ENCODE results near the gene MED23. TPM values are rescaled to one million over a fixed set of nuclear protein-coding genes. Genes with fewer than 3 reads are reported as not detected.

The MED23 gene
- polyA plus RNA-seq, 2 donors: 8.3 to 12.8 TPM

- Histone ChIP-seq H3K4me3 (ENCODE audit: low read depth in 1 of 2, low read length in 2 of 2) (no peak overlapping the region), H3K27ac (ENCODE audit: low read depth in 2 of 2, low read length in 1 of 2) (no peak overlapping the region), H3K36me3 (ENCODE audit: control insufficient read depth in 2 of 2, insufficient read depth in 2 of 2, low read length in 1 of 2) (no peaks in the 10 kb centered on the region), H3K9me3 (ENCODE audit: control insufficient read depth in 2 of 2, insufficient read depth in 1 of 2, low read depth in 1 of 2, low read length in 1 of 2) (no peaks in the 10 kb centered on the region), H3K27me3 (ENCODE audit: control insufficient read depth in 1 of 2, insufficient read depth in 2 of 2, low read length in 2 of 2) (no peaks in the 10 kb centered on the region), H3K4me1 (ENCODE audit: control insufficient read depth in 2 of 2, insufficient read depth in 2 of 2, low read length in 1 of 2) (no peaks in the 10 kb centered on the region)
- 31 to 38% methylated on average over 2 of the region's 2 CpGs for WGBS, 2 donors
Measured at GRCh38 chr6:131629651-131630050, 1.6 kb upstream of the MED23 start.

- Histone ChIP-seq H3K4me3 (ENCODE audit: low read depth in 1 of 2, low read length in 2 of 2) (peak overlapping the region in 1 of 2 donors; percentile 99), H3K36me3 (ENCODE audit: control insufficient read depth in 2 of 2, insufficient read depth in 2 of 2, low read length in 1 of 2) (peaks cover 4 to 5% of the 10 kb centered on the region in 2 donors), H3K27me3 (ENCODE audit: control insufficient read depth in 1 of 2, insufficient read depth in 2 of 2, low read length in 2 of 2) (no peaks in the 10 kb centered on the region), H3K27ac (ENCODE audit: low read depth in 2 of 2, low read length in 1 of 2) (no peak overlapping the region), H3K9me3 (ENCODE audit: control insufficient read depth in 2 of 2, insufficient read depth in 1 of 2, low read depth in 1 of 2, low read length in 1 of 2) (no peaks in the 10 kb centered on the region), H3K4me1 (ENCODE audit: control insufficient read depth in 2 of 2, insufficient read depth in 2 of 2, low read length in 1 of 2) (no peaks in the 10 kb centered on the region)
- WGBS, 2 donors: 25 to 43% methylated on average over 1 of the region's 1 CpG
Measured at GRCh38 chr6:131628726-131629125, 684 bp upstream of the MED23 start.

DNA sequence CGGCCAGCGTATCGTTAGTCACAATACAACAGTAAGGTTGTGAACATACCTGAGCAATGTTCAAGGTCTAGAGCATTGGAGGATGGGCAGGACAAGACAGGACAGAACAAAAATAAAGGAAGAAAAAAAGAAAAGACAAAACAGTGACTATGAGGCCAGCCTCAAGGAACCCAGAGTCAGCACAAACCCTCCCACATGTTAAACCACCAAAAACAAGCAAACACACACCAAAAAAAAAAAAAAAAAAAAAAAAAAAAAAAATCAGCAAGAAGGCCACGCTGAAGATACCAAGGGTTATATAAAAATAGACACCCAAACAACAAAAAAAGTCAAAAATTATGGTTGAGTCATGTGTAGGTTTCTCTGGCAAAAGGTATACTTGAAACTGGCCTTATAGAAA, 12.8 kb downstream of the MED23 start:
- no peak overlapping the region for H3K27ac ChIP-seq (ENCODE audit: low read depth in 2 of 2, low read length in 1 of 2)
- no peaks in the 10 kb centered on the region for H3K9me3 ChIP-seq (ENCODE audit: control insufficient read depth in 2 of 2, insufficient read depth in 1 of 2, low read depth in 1 of 2, low read length in 1 of 2)
- peaks cover 2 to 7% of the 10 kb centered on the region in 2 donors for H3K36me3 ChIP-seq (ENCODE audit: control insufficient read depth in 2 of 2, insufficient read depth in 2 of 2, low read length in 1 of 2)
- WGBS, 2 donors: 88 to 96% methylated on average over 4 of the region's 4 CpGs
- H3K27me3 ChIP-seq (ENCODE audit: control insufficient read depth in 1 of 2, insufficient read depth in 2 of 2, low read length in 2 of 2): no peaks in the 10 kb centered on the region
- H3K4me3 ChIP-seq (ENCODE audit: low read depth in 1 of 2, low read length in 2 of 2): no peak overlapping the region
- H3K4me1 ChIP-seq (ENCODE audit: control insufficient read depth in 2 of 2, insufficient read depth in 2 of 2, low read length in 1 of 2): no peaks in the 10 kb centered on the region

DNA sequence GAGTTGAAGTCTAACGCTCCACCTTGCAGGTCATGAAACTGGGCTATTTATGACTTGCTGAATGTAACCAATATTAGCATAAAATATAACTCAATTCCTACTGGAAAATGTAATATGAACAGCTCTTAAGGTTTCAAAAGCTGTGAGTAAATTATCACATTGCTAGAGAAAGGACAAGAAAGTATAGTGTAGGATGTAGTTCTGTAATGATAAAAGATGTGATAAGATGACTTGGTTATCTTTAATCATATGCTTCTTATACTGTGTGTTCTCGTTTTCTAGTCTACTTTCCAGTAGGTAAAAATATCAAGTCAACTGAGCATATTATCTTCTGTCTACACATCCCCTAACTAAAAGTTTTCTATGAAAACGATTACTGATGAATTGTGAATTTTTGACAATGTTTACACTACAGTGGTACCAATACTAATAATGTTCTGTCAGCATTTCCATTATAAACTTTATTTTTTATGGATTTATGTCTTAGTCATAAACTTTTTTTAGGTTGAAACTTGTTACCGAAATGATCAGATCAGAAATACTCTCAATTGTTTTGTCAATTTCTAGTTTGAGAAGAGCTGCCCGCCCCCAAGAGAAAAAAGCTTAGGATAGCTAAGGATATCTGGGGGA, 14.6 kb downstream of the MED23 start:
- Histone ChIP-seq H3K27ac (ENCODE audit: low read depth in 2 of 2, low read length in 1 of 2) (no peak overlapping the region), H3K4me1 (ENCODE audit: control insufficient read depth in 2 of 2, insufficient read depth in 2 of 2, low read length in 1 of 2) (no peaks in the 10 kb centered on the region), H3K27me3 (ENCODE audit: control insufficient read depth in 1 of 2, insufficient read depth in 2 of 2, low read length in 2 of 2) (no peaks in the 10 kb centered on the region), H3K36me3 (ENCODE audit: control insufficient read depth in 2 of 2, insufficient read depth in 2 of 2, low read length in 1 of 2) (peaks cover 4 to 14% of the 10 kb centered on the region in 2 donors), H3K4me3 (ENCODE audit: low read depth in 1 of 2, low read length in 2 of 2) (no peak overlapping the region), H3K9me3 (ENCODE audit: control insufficient read depth in 2 of 2, insufficient read depth in 1 of 2, low read depth in 1 of 2, low read length in 1 of 2) (no peaks in the 10 kb centered on the region)
- 85 to 89% methylated on average over 5 of the region's 5 CpGs for whole genome bisulfite sequencing, 2 donors

- no peak overlapping the region for H3K27ac ChIP-seq (ENCODE audit: low read depth in 2 of 2, low read length in 1 of 2)
- peaks cover 7% of the 10 kb centered on the region in 2 donors for H3K36me3 ChIP-seq (ENCODE audit: control insufficient read depth in 2 of 2, insufficient read depth in 2 of 2, low read length in 1 of 2)
- H3K4me1 ChIP-seq (ENCODE audit: control insufficient read depth in 2 of 2, insufficient read depth in 2 of 2, low read length in 1 of 2): no peaks in the 10 kb centered on the region
- H3K4me3 ChIP-seq (ENCODE audit: low read depth in 1 of 2, low read length in 2 of 2): no peak overlapping the region
- 82 to 89% methylated on average over 1 of the region's 1 CpG for WGBS, 2 donors
- no peaks in the 10 kb centered on the region for H3K27me3 ChIP-seq (ENCODE audit: control insufficient read depth in 1 of 2, insufficient read depth in 2 of 2, low read length in 2 of 2)
- H3K9me3 ChIP-seq (ENCODE audit: control insufficient read depth in 2 of 2, insufficient read depth in 1 of 2, low read depth in 1 of 2, low read length in 1 of 2): no peaks in the 10 kb centered on the region
Measured at GRCh38 chr6:131602781-131603312, 25.2 kb downstream of the MED23 start.

GRCh38 chr6:131600716-131601115, 27.3 kb downstream of the MED23 start:
- Histone ChIP-seq H3K9me3 (ENCODE audit: control insufficient read depth in 2 of 2, insufficient read depth in 1 of 2, low read depth in 1 of 2, low read length in 1 of 2) (no peaks in the 10 kb centered on the region), H3K27ac (ENCODE audit: low read depth in 2 of 2, low read length in 1 of 2) (no peak overlapping the region), H3K4me1 (ENCODE audit: control insufficient read depth in 2 of 2, insufficient read depth in 2 of 2, low read length in 1 of 2) (no peaks in the 10 kb centered on the region), H3K27me3 (ENCODE audit: control insufficient read depth in 1 of 2, insufficient read depth in 2 of 2, low read length in 2 of 2) (no peaks in the 10 kb centered on the region), H3K36me3 (ENCODE audit: control insufficient read depth in 2 of 2, insufficient read depth in 2 of 2, low read length in 1 of 2) (peaks cover 7 to 10% of the 10 kb centered on the region in 2 donors), H3K4me3 (ENCODE audit: low read depth in 1 of 2, low read length in 2 of 2) (no peak overlapping the region)
- WGBS, 2 donors: 85 to 88% methylated on average over 4 of the region's 4 CpGs

GRCh38 chr6:131597446-131597845, 30.6 kb downstream of the MED23 start:
- WGBS, 2 donors: 90 to 93% methylated on average over 3 of the region's 3 CpGs
- no peaks in the 10 kb centered on the region for H3K9me3 ChIP-seq (ENCODE audit: control insufficient read depth in 2 of 2, insufficient read depth in 1 of 2, low read depth in 1 of 2, low read length in 1 of 2)
- no peak overlapping the region for H3K27ac ChIP-seq (ENCODE audit: low read depth in 2 of 2, low read length in 1 of 2)
- no peaks in the 10 kb centered on the region for H3K4me1 ChIP-seq (ENCODE audit: control insufficient read depth in 2 of 2, insufficient read depth in 2 of 2, low read length in 1 of 2)
- H3K36me3 ChIP-seq (ENCODE audit: control insufficient read depth in 2 of 2, insufficient read depth in 2 of 2, low read length in 1 of 2): peaks cover 6 to 9% of the 10 kb centered on the region in 2 donors
- H3K4me3 ChIP-seq (ENCODE audit: low read depth in 1 of 2, low read length in 2 of 2): no peak overlapping the region
- no peaks in the 10 kb centered on the region for H3K27me3 ChIP-seq (ENCODE audit: control insufficient read depth in 1 of 2, insufficient read depth in 2 of 2, low read length in 2 of 2)

GRCh38 chr6:131594074-131594473, 34.0 kb downstream of the MED23 start:
- Histone ChIP-seq H3K4me1 (ENCODE audit: control insufficient read depth in 2 of 2, insufficient read depth in 2 of 2, low read length in 1 of 2) (no peaks in the 10 kb centered on the region), H3K9me3 (ENCODE audit: control insufficient read depth in 2 of 2, insufficient read depth in 1 of 2, low read depth in 1 of 2, low read length in 1 of 2) (no peaks in the 10 kb centered on the region), H3K27ac (ENCODE audit: low read depth in 2 of 2, low read length in 1 of 2) (no peak overlapping the region), H3K4me3 (ENCODE audit: low read depth in 1 of 2, low read length in 2 of 2) (no peak overlapping the region), H3K27me3 (ENCODE audit: control insufficient read depth in 1 of 2, insufficient read depth in 2 of 2, low read length in 2 of 2) (no peaks in the 10 kb centered on the region), H3K36me3 (ENCODE audit: control insufficient read depth in 2 of 2, insufficient read depth in 2 of 2, low read length in 1 of 2) (peaks cover 5 to 14% of the 10 kb centered on the region in 2 donors)
- 97% methylated on average over 11 of the region's 11 CpGs for WGBS, 2 donors

DNA sequence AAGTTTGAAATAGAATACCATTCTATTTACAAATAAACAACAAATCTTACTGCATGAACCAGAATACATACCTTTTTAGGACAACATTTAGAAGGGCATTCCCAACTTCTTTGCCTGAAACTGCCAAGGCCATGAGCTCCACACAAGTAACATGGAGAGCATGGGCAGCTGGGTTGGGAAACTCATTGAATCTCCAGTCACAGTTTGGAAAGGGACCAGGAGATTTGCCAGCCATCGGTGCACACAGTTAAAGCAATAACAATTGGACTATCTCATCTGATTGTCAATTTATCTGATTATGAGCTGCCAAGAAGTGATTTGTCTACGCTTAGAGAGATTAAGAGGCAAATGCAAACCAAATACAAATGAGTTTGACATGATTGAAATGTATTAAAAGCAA, 35.1 kb downstream of the MED23 start:
- no peak overlapping the region for H3K4me3 ChIP-seq (ENCODE audit: low read depth in 1 of 2, low read length in 2 of 2)
- H3K27me3 ChIP-seq (ENCODE audit: control insufficient read depth in 1 of 2, insufficient read depth in 2 of 2, low read length in 2 of 2): no peaks in the 10 kb centered on the region
- H3K27ac ChIP-seq (ENCODE audit: low read depth in 2 of 2, low read length in 1 of 2): no peak overlapping the region
- H3K9me3 ChIP-seq (ENCODE audit: control insufficient read depth in 2 of 2, insufficient read depth in 1 of 2, low read depth in 1 of 2, low read length in 1 of 2): no peaks in the 10 kb centered on the region
- WGBS, 2 donors: 80 to 91% methylated on average over 2 of the region's 2 CpGs
- H3K4me1 ChIP-seq (ENCODE audit: control insufficient read depth in 2 of 2, insufficient read depth in 2 of 2, low read length in 1 of 2): no peaks in the 10 kb centered on the region
- H3K36me3 ChIP-seq (ENCODE audit: control insufficient read depth in 2 of 2, insufficient read depth in 2 of 2, low read length in 1 of 2): peaks cover 4 to 14% of the 10 kb centered on the region in 2 donors

GRCh38 chr6:131588643-131589042, 39.4 kb downstream of the MED23 start:
- Histone ChIP-seq H3K9me3 (ENCODE audit: control insufficient read depth in 2 of 2, insufficient read depth in 1 of 2, low read depth in 1 of 2, low read length in 1 of 2) (no peaks in the 10 kb centered on the region), H3K27ac (ENCODE audit: low read depth in 2 of 2, low read length in 1 of 2) (no peak overlapping the region), H3K4me1 (ENCODE audit: control insufficient read depth in 2 of 2, insufficient read depth in 2 of 2, low read length in 1 of 2) (no peaks in the 10 kb centered on the region), H3K4me3 (ENCODE audit: low read depth in 1 of 2, low read length in 2 of 2) (no peak overlapping the region), H3K36me3 (ENCODE audit: control insufficient read depth in 2 of 2, insufficient read depth in 2 of 2, low read length in 1 of 2) (peaks cover 7 to 8% of the 10 kb centered on the region in 2 donors), H3K27me3 (ENCODE audit: control insufficient read depth in 1 of 2, insufficient read depth in 2 of 2, low read length in 2 of 2) (no peaks in the 10 kb centered on the region)
- 77 to 87% methylated on average over 2 of the region's 2 CpGs for WGBS, 2 donors

Data from esophagus (tissue), 2 donors.